CD4-positive, alpha-beta T cell treated with Interleukin-2 at 100 ng/mL for 4 hours (primary cell): ENCODE results near the gene MYL10.

Source experiments
- DNase-seq: peaks from one replicate; pipeline ENCODE4 v3.0.0-alpha.2; 2020; ENCODE audit warnings: low spot score

Gene MYL10

DNA sequence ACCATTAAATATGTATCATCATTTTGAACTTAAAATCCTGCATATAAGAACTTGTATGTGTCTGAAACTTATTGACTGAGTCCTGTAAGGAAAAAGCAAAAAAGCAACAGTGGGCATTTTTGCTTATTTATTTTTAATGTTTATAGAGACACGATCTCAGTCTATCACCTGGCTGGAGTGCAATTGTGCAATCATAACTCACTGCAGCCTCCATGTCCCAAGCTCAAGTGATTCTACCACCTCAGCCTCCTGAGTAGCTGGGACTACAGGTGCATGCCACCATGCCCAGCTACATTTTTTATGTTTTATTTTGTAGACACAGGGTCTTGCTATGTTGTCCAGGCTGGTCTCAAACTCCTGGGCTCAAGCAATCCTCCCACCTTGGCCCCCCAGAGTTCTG lies 32.2 kb downstream of the MYL10 start:
- DNase-seq, result no peak

GRCh38 chr7:101595766-101596537 lies 33.1 kb downstream of the MYL10 start:
- no peak for DNase-seq

- DNase-seq, result no peak
Measured at GRCh38 chr7:101595246-101595645, 33.9 kb downstream of the MYL10 start.

DNA sequence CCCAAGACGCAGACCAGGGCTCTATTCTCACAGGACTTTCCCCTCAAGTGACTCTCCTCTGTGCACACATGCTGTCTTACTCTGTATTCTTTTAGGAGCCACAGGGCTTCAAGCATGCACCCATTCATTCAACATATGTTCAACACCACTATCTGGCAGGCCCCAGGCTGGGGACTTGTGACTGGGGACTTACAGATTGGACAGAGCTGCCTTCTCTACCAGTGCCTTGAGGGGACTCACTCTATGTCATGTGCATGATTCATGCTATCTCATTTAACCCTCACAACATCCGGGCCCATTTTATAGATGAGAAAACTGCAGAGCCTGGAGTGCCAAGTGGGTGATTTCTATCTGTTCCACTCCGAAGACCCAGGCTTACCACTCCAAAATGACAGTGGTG lies 34.3 kb downstream of the MYL10 start:
- DNase-seq, result no peak

GRCh38 chr7:101593556-101593955 lies 35.5 kb downstream of the MYL10 start:
- DNase-seq, result no peak

DNA sequence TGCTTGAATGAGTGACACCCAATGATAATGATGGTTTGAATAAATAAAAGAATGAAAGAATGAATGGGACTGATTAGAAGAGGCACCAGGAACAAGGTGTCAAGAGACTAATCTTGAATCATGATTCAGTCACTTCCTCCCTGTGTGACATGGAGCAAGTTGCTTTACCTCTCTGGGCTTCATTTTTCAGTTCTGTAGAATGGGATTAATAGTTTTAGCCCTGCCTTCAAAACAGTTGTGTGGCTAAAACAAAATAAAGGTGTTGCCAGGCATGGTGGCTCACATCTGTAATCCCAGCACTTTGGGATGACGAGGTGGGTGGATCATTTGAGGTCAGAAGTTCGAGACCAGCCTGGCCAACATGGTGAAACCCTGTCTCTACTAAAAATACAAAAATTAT lies 37.6 kb downstream of the MYL10 start:
- DNase-seq, result no peak

- DNase-seq, result no peak
Measured at GRCh38 chr7:101590663-101591435, 38.2 kb downstream of the MYL10 start.

DNA sequence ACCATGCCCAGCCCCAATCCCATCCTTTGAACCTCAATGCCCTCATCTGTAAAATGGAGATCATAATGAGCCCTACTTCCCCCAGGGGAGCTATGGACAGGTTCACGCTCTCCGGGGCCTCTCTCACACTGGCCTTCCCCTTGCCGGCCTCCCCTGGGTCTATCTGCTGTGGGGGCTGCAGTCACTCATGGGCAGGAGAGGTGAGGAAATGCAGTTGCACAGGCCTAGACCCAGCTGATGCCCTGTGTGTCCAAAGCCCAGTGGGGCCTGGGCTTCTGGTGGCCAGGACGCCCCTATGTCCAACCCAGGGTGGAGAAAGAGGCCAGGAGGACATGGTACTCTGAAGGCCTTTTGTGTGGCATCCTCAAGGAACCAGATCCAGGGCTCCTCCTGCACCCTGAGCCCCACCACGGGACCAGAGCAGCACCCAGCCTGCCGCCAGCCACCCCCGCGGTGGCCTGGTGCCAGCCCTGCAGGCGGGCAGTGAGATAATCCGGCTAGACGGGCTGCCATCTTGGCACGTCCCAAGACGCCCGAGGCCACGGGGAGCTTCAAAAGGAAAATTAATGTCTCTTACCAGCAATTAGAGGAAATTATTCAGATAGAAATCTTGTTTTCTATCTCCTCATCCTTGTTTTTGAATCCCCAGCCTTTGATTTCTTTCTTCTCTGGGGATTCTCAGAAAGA lies 39.0 kb downstream of the MYL10 start:
- DNase-seq, result no peak

DNA sequence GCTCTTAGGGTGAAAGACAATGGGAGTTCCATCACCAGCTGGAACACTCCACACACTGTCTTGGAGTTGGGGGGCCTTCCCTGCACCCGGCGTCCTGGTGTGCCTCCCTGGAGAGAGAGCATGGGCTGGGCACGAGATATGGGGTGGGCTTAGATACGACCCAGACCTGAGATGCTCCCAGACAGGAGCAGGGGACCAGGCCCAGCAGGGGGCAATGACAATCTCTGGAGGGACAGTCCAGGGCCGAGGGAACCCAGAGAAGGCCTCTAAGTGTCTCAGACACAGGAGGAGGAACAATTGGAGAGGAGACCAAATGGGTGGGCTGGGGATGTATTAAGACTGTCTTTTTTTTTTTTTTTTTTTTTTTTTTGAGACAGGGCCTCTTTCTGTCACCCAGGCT lies 40.0 kb downstream of the MYL10 start:
- no peak for DNase-seq

- no peak for DNase-seq
Measured at GRCh38 chr7:101588131-101588935, 40.8 kb downstream of the MYL10 start.

DNA sequence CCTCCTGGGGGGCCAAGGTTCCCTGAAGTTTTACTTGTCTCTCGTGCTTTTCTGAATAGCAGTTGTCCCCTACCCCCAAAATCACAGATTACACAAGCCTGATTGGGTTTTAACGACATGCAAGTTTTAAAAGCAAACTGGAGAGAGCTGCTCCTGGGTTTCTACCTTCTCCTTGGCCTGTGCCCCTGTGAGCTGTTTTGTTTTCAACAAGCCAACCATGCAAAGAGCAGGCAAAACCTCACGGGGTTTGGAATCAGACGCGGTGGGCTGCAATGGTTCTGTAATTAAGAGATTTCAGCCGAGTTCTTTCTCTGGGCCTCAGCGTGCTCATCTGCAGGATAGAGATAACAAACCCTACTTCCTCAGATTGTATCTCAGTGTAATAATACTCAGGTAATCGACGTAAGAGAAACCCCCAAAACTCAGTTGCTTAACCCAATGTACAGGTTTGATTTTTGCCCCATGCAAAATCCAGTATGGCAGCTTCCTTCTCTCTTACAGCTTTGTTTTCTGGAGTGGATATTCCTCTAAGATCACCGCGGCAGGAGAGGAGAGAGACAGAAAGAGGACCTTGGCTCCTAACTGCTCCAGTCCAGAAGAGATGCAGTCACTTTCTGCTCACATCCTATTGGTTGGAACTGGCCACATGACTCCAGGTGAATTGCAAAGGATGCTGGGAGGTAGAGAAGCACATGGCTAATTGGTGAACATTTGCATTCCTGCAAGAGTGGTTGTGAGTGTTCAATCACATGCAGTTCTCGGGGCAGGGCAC lies 42.0 kb downstream of the MYL10 start:
- DNase-seq, result no peak

- DNase-seq, result no peak
Measured at GRCh38 chr7:101586078-101586905, 42.8 kb downstream of the MYL10 start.

DNA sequence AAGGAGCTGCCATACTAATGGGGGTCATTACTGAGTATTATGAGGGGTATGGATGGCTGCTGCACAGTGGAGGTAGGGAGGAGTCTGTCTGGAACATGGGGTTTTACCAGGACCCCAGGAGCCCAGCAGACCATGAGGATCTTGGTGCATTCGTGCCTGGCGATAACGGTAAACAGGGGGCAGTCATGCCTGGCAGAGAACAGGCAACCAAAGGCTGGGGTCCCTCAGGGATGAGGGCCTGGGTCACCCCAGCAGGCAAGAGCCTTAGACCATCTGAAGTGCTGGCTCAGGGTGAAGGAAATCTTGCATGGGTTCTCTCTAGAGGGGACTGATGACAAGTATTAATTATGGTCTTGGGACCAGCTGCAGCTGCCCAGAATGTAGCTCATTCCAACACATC lies 46.1 kb downstream of the MYL10 start:
- no peak for DNase-seq

- DNase-seq, result no peak
Measured at GRCh38 chr7:101581891-101582290, 47.2 kb downstream of the MYL10 start.

DNA sequence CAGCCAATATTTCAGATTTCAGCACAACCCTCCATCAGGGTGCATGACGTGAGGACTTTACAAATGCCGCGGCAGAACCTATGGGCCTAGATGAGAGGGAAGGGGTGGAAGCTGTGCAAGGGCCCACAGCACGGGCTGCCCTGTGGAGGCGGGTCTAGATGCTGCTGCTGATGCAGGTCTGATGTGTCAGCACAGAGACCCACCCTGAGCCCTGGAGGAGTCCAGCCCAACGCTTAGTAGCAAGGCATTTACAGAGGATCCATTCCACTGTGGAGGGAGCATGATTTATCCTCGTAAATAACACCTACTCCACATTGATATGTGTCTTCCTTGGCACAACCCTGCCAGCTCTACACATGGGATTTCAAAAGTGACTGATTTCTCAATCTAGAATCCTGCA lies 48.5 kb downstream of the MYL10 start:
- no peak for DNase-seq

- no peak for DNase-seq
Measured at GRCh38 chr7:101578552-101578951, 50.5 kb downstream of the MYL10 start.

- DNase-seq, result no peak
Measured at GRCh38 chr7:101576998-101577397, 52.1 kb downstream of the MYL10 start.

DNA sequence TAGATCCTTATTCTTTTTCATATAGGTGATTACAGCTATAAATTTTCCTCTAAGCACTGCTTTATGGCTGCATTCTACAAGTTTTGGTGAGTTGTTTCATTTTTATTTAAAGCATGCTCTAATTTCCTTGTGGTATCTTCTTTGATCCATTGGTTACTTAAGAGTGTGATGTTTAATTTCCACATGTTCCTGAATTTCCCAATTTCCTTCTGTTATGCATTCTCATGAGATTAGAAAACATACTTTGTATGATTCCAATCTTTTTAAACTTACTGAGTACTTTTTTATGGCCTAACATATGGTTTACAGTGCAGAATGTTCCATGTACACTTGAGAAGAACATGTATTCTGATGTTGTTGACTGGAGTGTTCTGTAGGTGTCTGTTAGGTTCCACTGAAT lies 53.4 kb downstream of the MYL10 start:
- DNase-seq, result no peak

- DNase-seq, result no peak
Measured at GRCh38 chr7:101575168-101575567, 53.9 kb downstream of the MYL10 start.

GRCh38 chr7:101572156-101572555 lies 56.9 kb downstream of the MYL10 start:
- no peak for DNase-seq
